Naive thymus-derived CD4-positive, alpha-beta T cell (primary cell): Measurements from ENCODE around the gene PACRG. TPM values are rescaled to one million over a fixed set of nuclear protein-coding genes. Genes with fewer than 3 reads are reported as not detected.

Source experiments
- ATAC-seq: fragments of 150-1000 bp; cut with Tn5 transposase; 2 replicates; pipeline ENCODE4 v1.10.0; 2021; ENCODE audit warnings: mild to moderate bottlenecking, moderate library complexity
- CTCF ChIA-PET: fragments of 350-600 bp; sonication (Branson Sonifier 250); formaldehyde crosslinking; loops from one replicate; lab custom pipeline; 2021; ENCODE audit warnings: antibody characterized with exemption; lab: Charles Lee
- POLR2A ChIA-PET: fragments of 350-600 bp; sonication (Branson Sonifier 250); formaldehyde crosslinking; loops from one replicate; lab custom pipeline; 2021; ENCODE audit warnings: antibody characterized with exemption, inconsistent platforms; lab: Charles Lee
- DNase-seq, 9 donors: peaks; one replicate each; pipeline versions ENCODE4 v3.0.0 to v3.0.0-alpha.2; 2020 to 2022; ENCODE audit warnings: mixed read lengths in 1 of 9
- H3K27ac ChIP-seq: one replicate; pipeline ENCODE4 v1.7.0; 2013; ENCODE audit warnings: mild to moderate bottlenecking, low read depth, low read length, moderate library complexity
- H3K27me3 ChIP-seq, 2 donors: one replicate each; pipeline ENCODE4 v1.7.0; 2013; ENCODE audit warnings: low read length in 2 of 2, mild to moderate bottlenecking in 2 of 2, moderate library complexity in 2 of 2; ENCODE audit not compliant: control insufficient read depth in 2 of 2, insufficient read depth in 2 of 2
- H3K36me3 ChIP-seq, 3 experiments: 1 replicate in 2 of 3; 2 replicates in 1 of 3; pipeline ENCODE4 v1.7.0; 2013; ENCODE audit warnings: low read length in 3 of 3, mild to moderate bottlenecking in 3 of 3, moderate library complexity in 1 of 3; ENCODE audit not compliant: insufficient read depth in 3 of 3, control insufficient read depth in 2 of 3
- H3K4me1 ChIP-seq, 2 donors: one replicate each; pipeline ENCODE4 v1.7.0; 2013; ENCODE audit warnings: low read length in 2 of 2, mild to moderate bottlenecking in 2 of 2, moderate library complexity in 1 of 2; ENCODE audit not compliant: control insufficient read depth in 2 of 2, insufficient read depth in 2 of 2
- H3K4me3 ChIP-seq: 2 replicates; pipeline ENCODE4 v1.7.0; 2013; ENCODE audit warnings: mild to moderate bottlenecking, low read length
- H3K9me3 ChIP-seq, 3 experiments: 1 replicate in 2 of 3; 2 replicates in 1 of 3; pipeline ENCODE4 v1.7.0; 2013; ENCODE audit warnings: low read length in 3 of 3; ENCODE audit not compliant: control insufficient read depth in 2 of 3
- H3K27ac Mint-ChIP-seq, 9 donors: one replicate each; pipeline ENCODE4 v1.8.0; 2020 to 2022; ENCODE audit warnings: mixed read lengths in 9 of 9, mild to moderate bottlenecking in 8 of 9, moderate library complexity in 5 of 9, inconsistent platforms in 2 of 9
- H3K27me3 Mint-ChIP-seq, 5 donors: one replicate each; pipeline ENCODE4 v1.8.0; 2021 to 2022; ENCODE audit warnings: mixed read lengths in 5 of 5, mild to moderate bottlenecking in 1 of 5
- H3K36me3 Mint-ChIP-seq, 5 donors: one replicate each; pipeline ENCODE4 v1.8.0; 2020 to 2022; ENCODE audit warnings: mixed read lengths in 5 of 5, mild to moderate bottlenecking in 3 of 5, inconsistent platforms in 1 of 5
- H3K4me1 Mint-ChIP-seq, 7 donors: one replicate each; pipeline ENCODE4 v1.8.0; 2020 to 2022; ENCODE audit warnings: mixed read lengths in 7 of 7, mild to moderate bottlenecking in 3 of 7, inconsistent platforms in 1 of 7
- H3K4me3 Mint-ChIP-seq, 10 donors: one replicate each; pipeline ENCODE4 v1.8.0; 2020 to 2022; ENCODE audit warnings: mild to moderate bottlenecking in 10 of 10, mixed read lengths in 10 of 10, moderate library complexity in 6 of 10, inconsistent platforms in 2 of 10
- H3K9me3 Mint-ChIP-seq, 11 donors: one replicate each; pipeline ENCODE4 v1.8.0; 2020 to 2022; ENCODE audit warnings: mixed read lengths in 11 of 11, mild to moderate bottlenecking in 4 of 11, inconsistent platforms in 1 of 11, moderate library complexity in 1 of 11
- intact Hi-C, 2 donors: fragments of 100-400 bp; cut with micrococcal nuclease; formaldehyde crosslinking; loops; one replicate each; pipeline ENCODE4 v1.15.1; 2023
- polyA plus RNA-seq, 2 donors: library from polyadenylated mRNA; unstranded; fragments of 300-500 nt; fragmentation: Illumina TruSeq; gene quantifications; one replicate each; pipeline ENCODE4 v1.2.3, GENCODE V29; 2021
- total RNA-seq, 6 experiments: library from RNA in 5 of 6; stranded (reverse) in 5 of 6; gene quantifications; 1 replicate in 5 of 6; 2 replicates in 1 of 6; pipeline ENCODE4 v1.2.3 and lab custom pipeline; 2021 to 2026

The PACRG gene
- total and polyA plus RNA-seq, 7 experiments from 2014 or later = 0.89 to 2.2 (median 1.5) TPM; not detected in 1

DNA sequence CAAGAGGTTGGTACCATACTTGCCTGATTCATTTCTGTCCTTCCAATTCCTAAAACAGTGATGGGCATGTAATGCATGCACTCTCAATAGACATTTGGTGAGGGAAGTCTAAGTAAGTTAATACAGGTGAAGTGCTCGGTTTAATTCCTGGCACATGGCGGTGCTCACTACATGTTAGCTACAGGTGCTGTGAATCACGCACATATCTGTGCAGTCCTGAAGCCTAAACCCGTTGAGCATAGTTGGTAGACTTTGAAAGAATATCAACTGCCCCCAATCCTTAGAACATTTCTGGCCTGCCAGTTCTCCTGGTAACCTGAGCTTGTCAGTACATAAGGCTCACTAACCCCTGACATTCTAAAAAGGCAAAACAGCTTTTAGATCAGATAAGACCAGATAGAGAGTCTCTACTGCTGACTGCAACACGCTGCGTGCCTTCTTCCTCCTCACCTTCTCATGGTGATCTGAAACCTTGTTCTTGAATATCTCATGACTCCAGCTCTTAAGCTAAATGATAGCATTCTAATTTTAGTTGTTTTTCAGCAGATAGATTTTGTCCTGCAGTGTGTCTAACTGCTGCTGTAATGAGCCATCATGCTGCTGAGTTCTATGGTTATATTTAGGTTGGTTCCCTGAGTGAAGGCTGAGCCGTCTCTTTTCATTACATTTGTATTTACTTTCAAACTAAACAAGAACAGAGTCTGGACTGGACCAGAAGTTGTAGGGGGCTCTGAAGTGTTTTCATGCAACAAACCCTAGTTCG is 358.3 kb downstream of the PACRG start:
- Mint-ChIP-seq H3K27me3 (peaks cover 0 to 10% (median 5%) of the 10 kb centered on the region in 5 donors), H3K27ac (no peak overlapping the region), H3K4me1 (no peaks in the 10 kb centered on the region), H3K36me3 (no peaks in the 10 kb centered on the region), H3K4me3 (no peak overlapping the region), H3K9me3 (peaks cover 0 to 11% (median 0%) of the 10 kb centered on the region in 11 donors)
- no peak for ATAC-seq
- Histone ChIP-seq H3K9me3 (no peaks in the 10 kb centered on the region), H3K36me3 (no peaks in the 10 kb centered on the region), H3K4me3 (no peak overlapping the region), H3K4me1 (no peaks in the 10 kb centered on the region), H3K27me3 (no peaks in the 10 kb centered on the region), H3K27ac (no peak overlapping the region)
- ChIA-PET POLR2A (no interaction called here), CTCF (no interaction called here)
- intact Hi-C loops = no loop called here
- no peak for DNase-seq

DNA sequence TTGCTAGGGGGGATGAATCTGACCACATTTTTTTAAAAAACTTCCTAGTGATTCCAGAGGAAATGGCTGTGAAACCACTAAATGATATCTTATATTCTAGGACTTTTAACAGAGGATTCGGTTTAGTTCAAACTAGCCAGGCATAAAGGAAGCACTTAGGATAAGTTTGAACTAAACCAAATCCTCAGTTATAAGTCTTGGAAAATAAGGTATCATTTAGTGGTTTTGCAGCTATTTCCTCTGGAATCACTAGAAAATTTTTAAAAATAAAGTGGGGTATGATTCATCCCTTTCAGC is 358.8 kb downstream of the PACRG start:
- POLR2A ChIA-PET = no interaction called here
- Mint-ChIP-seq H3K27me3 (peaks cover 0 to 10% (median 5%) of the 10 kb centered on the region in 5 donors), H3K27ac (no peak overlapping the region), H3K4me1 (no peaks in the 10 kb centered on the region), H3K36me3 (no peaks in the 10 kb centered on the region), H3K9me3 (peaks cover 0 to 11% (median 0%) of the 10 kb centered on the region in 11 donors), H3K4me3 (no peak overlapping the region)
- Histone ChIP-seq H3K9me3 (no peaks in the 10 kb centered on the region), H3K4me1 (no peaks in the 10 kb centered on the region), H3K4me3 (no peak overlapping the region), H3K27ac (no peak overlapping the region), H3K36me3 (no peaks in the 10 kb centered on the region), H3K27me3 (no peaks in the 10 kb centered on the region)
- DNase-seq = no peak
- CTCF ChIA-PET = no interaction called here
- ATAC-seq = no peak
- intact Hi-C loops = no loop called here

DNA sequence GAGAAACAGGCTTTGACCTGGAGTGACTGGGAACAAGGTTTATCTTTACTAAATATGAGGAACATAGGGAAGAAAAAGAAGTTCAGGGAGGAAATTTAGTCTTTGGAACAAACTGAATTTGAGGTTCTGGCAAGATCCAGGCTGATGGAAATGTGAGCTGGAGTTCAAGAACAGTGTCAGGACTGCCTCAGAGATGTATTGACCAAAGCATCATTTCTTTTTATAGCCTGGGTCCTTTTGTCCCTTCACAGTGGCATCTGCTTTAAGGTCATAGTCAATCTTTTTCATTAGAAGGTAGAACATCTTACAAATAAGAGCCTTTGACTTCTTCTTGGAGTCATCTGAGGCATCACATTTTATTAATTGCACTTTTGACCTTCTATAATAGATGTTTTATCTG is 360.2 kb downstream of the PACRG start:
- ATAC-seq (no peak), DNase-seq (no peak)
- Mint-ChIP-seq H3K4me1 (no peaks in the 10 kb centered on the region), H3K4me3 (no peak overlapping the region), H3K27me3 (peaks cover 0 to 10% (median 5%) of the 10 kb centered on the region in 5 donors), H3K9me3 (peaks cover 0 to 11% (median 0%) of the 10 kb centered on the region in 11 donors), H3K36me3 (no peaks in the 10 kb centered on the region), H3K27ac (no peak overlapping the region)
- Histone ChIP-seq H3K4me1 (no peaks in the 10 kb centered on the region), H3K27ac (no peak overlapping the region), H3K36me3 (no peaks in the 10 kb centered on the region), H3K27me3 (no peaks in the 10 kb centered on the region), H3K9me3 (no peaks in the 10 kb centered on the region), H3K4me3 (no peak overlapping the region)
- POLR2A ChIA-PET = no interaction called here
- intact Hi-C loops = no loop called here
- CTCF ChIA-PET = no interaction called here

DNA sequence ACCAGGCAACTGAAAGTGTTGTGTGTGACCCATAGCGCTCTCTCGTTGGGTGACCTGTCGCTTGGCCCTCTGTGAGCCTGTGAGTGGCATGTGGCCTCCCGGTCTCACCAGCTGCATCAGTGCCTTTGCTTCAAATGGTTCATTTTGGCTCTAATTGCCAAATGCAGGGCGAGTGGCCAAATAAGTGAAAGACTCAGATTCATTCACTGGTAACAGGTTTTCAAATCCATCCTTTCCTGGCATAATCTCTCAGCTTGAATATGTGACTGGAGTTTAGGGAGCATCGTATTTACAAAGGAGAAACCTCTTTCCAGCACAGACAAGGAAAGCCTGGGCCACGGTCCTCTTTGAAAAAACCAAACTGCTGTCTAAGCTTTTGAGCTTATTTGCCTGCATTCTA is 365.1 kb downstream of the PACRG start:
- no peak overlapping the region for H3K27ac ChIP-seq
- H3K9me3 ChIP-seq = no peaks in the 10 kb centered on the region
- no peak for ATAC-seq
- H3K4me1 ChIP-seq = no peaks in the 10 kb centered on the region
- ChIA-PET CTCF (no interaction called here), POLR2A (no interaction called here)
- no peak overlapping the region for H3K4me3 Mint-ChIP-seq
- H3K27me3 Mint-ChIP-seq = peaks cover 0 to 5% (median 0%) of the 10 kb centered on the region in 5 donors
- H3K9me3 Mint-ChIP-seq = peaks cover 0 to 6% (median 0%) of the 10 kb centered on the region in 11 donors
- no peak overlapping the region for H3K4me3 ChIP-seq
- H3K27ac Mint-ChIP-seq = no peak overlapping the region
- no peaks in the 10 kb centered on the region for H3K36me3 Mint-ChIP-seq
- no peaks in the 10 kb centered on the region for H3K36me3 ChIP-seq
- H3K4me1 Mint-ChIP-seq = no peaks in the 10 kb centered on the region
- no peaks in the 10 kb centered on the region for H3K27me3 ChIP-seq
- DNase-seq = no peak
- intact Hi-C loops = no loop called here

DNA sequence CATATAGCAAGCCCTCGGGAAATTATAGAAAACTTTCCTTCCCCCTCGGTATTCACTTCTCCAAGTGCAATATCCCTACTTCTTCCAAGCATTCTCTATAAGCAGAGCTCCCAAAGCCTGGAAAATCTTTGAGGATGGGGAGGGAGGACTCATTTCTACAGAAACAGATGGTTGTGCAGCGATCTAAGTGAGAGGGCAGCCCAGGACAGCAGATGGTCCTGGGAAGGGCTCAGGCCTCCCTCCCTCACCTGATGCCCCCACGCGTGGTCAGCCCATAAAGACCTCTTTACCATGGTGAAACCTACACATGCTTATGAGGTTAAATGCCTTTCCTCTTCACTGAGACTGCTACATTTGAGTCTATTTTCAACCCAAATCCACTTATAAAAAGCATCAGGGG is 367.1 kb downstream of the PACRG start:
- no peak overlapping the region for H3K4me3 ChIP-seq
- no peaks in the 10 kb centered on the region for H3K9me3 ChIP-seq
- ATAC-seq = no peak
- ChIA-PET POLR2A (no interaction called here), CTCF (no interaction called here)
- no peaks in the 10 kb centered on the region for H3K36me3 Mint-ChIP-seq
- H3K27me3 Mint-ChIP-seq = peaks cover 0 to 5% (median 0%) of the 10 kb centered on the region in 5 donors
- H3K36me3 ChIP-seq = no peaks in the 10 kb centered on the region
- DNase-seq = no peak
- H3K4me1 Mint-ChIP-seq = no peaks in the 10 kb centered on the region
- H3K27me3 ChIP-seq = no peaks in the 10 kb centered on the region
- no peaks in the 10 kb centered on the region for H3K4me1 ChIP-seq
- H3K4me3 Mint-ChIP-seq = no peak overlapping the region
- intact Hi-C loops = no loop called here
- no peak overlapping the region for H3K27ac ChIP-seq
- H3K27ac Mint-ChIP-seq = no peak overlapping the region
- peaks cover 0 to 7% (median 0%) of the 10 kb centered on the region in 11 donors for H3K9me3 Mint-ChIP-seq

DNA sequence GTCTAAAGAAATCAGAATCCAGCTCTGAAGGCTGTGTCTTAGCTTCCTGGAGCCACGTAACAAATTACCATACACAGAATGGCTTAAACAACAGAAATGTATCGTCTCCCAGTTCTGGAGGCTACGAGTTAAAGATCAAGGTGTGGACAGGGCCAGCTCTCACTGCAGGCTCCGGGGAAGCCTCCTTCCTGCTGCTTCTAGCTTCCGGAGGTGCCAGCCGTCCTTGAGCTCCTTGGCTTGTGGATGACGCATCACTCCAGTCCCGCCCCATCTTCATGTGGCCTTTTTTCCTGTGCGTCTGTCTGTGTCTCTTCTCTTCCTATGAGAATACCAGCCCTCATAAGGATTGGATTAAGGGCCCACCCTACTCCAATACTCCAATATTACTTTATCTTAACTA is 367.6 kb downstream of the PACRG start:
- no peaks in the 10 kb centered on the region for H3K36me3 Mint-ChIP-seq
- no peak overlapping the region for H3K27ac ChIP-seq
- ChIA-PET CTCF (no interaction called here), POLR2A (no interaction called here)
- no peak overlapping the region for H3K4me3 Mint-ChIP-seq
- no peaks in the 10 kb centered on the region for H3K36me3 ChIP-seq
- no peaks in the 10 kb centered on the region for H3K27me3 ChIP-seq
- H3K9me3 ChIP-seq = no peaks in the 10 kb centered on the region
- peaks cover 0 to 5% (median 0%) of the 10 kb centered on the region in 5 donors for H3K27me3 Mint-ChIP-seq
- peaks cover 0 to 7% (median 0%) of the 10 kb centered on the region in 11 donors for H3K9me3 Mint-ChIP-seq
- H3K4me3 ChIP-seq = no peak overlapping the region
- no peak for ATAC-seq
- no peak overlapping the region for H3K27ac Mint-ChIP-seq
- no peaks in the 10 kb centered on the region for H3K4me1 Mint-ChIP-seq
- intact Hi-C loops = no loop called here
- DNase-seq = no peak
- no peaks in the 10 kb centered on the region for H3K4me1 ChIP-seq

DNA sequence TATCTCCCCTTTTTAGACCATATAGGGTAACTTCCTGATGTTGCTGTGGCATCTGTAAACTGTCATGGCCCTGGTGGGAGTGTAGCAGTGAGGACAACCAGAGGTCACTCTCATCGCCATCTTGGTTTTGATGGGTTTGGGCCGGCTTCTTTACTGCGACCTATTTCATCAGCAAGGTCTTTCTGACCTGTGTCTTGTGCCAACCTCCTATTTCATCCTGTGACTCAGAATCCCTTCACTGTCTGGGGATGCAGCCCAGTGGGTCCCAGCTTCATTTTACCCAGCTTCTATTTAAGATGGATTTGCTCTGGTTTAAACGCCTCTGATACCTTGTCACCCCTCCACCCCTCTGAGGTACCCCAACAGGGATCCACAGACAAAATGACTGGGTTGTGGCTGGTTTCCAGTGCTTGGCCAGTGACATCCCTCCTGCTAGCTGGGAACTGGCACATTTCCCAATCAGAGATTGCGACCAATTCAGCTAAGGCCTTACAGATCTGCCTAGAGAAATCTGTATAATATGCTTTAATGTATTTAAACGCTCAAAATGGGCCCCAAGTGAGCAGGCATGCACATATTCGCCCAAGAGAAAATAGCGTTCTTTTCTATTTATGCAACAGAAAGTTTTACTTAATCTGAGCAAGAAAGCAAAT is 371.2 kb downstream of the PACRG start:
- ChIA-PET CTCF (no interaction called here), POLR2A (no interaction called here)

More for the DNA sequence above, 371.2 kb downstream of the PACRG start:
- Mint-ChIP-seq H3K27me3 (peaks cover 0 to 5% (median 0%) of the 10 kb centered on the region in 5 donors), H3K36me3 (no peaks in the 10 kb centered on the region), H3K9me3 (peaks cover 0 to 9% (median 4%) of the 10 kb centered on the region in 11 donors), H3K4me3 (no peak overlapping the region), H3K4me1 (no peaks in the 10 kb centered on the region), H3K27ac (no peak overlapping the region)
- intact Hi-C loops = no loop called here
- no peak overlapping the region for H3K4me3 ChIP-seq
- H3K27ac ChIP-seq = no peak overlapping the region
- H3K4me1 ChIP-seq = no peaks in the 10 kb centered on the region
- no peaks in the 10 kb centered on the region for H3K36me3 ChIP-seq
- no peak for ATAC-seq
- no peaks in the 10 kb centered on the region for H3K9me3 ChIP-seq
- DNase-seq = no peak
- no peaks in the 10 kb centered on the region for H3K27me3 ChIP-seq
